ENCODE results near the gene FMN2.

FMN2 gene

DNA sequence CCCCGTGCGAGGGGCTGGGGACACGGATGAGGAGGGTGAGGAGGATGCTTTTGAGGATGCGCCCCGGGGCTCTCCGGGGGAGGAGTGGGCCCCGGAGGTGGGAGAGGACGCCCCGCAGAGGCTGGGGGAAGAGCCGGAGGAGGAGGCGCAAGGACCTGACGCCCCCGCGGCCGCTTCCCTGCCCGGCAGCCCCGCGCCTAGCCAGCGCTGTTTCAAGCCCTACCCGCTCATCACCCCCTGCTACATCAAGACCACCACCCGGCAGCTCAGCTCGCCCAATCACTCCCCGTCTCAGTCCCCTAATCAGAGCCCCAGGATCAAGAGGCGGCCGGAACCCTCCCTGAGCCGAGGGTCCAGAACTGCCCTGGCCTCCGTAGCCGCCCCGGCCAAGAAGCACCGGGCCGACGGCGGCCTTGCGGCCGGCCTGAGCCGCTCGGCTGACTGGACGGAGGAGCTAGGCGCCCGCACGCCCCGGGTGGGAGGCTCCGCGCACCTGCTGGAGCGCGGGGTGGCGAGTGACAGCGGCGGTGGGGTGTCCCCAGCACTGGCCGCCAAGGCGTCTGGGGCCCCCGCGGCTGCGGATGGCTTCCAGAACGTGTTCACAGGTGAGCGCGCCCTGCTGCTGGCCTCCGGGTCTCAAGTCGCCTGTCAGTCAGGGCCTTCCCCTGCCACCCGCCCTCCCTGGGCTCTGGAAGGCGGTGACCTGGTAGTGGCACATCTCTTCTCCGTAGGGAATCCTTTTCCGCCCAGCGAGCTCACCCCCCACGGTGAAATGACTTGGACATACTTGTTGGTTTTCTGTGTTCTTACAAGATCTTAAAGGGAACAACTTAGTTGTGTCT is 1.7 kb downstream of the FMN2 start:
- Histone ChIP-seq H3K36me3 (ENCODE audit: control insufficient read depth, low read length) (no peaks in the 10 kb centered on the region), H3K4me1 (ENCODE audit: control insufficient read depth, low read length) (peaks cover 75% of the 10 kb centered on the region), H3K9me3 (ENCODE audit: control insufficient read depth, insufficient read depth, low read length) (no peaks in the 10 kb centered on the region), H3K4me2 (ENCODE audit: low read length) (peak overlapping the region; percentile 81), H3K4me3 (ENCODE audit: low read length) (peak overlapping the region; percentile 84), H3K9me2 (replicated peaks; ENCODE audit: control insufficient read depth, low read length) (no peaks in the 10 kb centered on the region), H3K79me2 (ENCODE audit: control insufficient read depth, low read length) (peaks cover 59% of the 10 kb centered on the region), H4K20me1 (ENCODE audit: control insufficient read depth, insufficient read depth, low read depth, low read length) (no peaks in the 10 kb centered on the region), H3F3A (ENCODE audit: control insufficient read depth, insufficient read depth) (peaks cover 12% of the 10 kb centered on the region), H3K27ac (ENCODE audit: low read depth, low read length) (no peak overlapping the region), H3K27me3 (ENCODE audit: control insufficient read depth, low read length) (no peaks in the 10 kb centered on the region)
- TF ChIP-seq EZH2phosphoT487 (IDR thresholded peaks at IDR 0.05; ENCODE audit: borderline replicate concordance, low read length), result no peak
- TF ChIP-seq, protein P1, sequence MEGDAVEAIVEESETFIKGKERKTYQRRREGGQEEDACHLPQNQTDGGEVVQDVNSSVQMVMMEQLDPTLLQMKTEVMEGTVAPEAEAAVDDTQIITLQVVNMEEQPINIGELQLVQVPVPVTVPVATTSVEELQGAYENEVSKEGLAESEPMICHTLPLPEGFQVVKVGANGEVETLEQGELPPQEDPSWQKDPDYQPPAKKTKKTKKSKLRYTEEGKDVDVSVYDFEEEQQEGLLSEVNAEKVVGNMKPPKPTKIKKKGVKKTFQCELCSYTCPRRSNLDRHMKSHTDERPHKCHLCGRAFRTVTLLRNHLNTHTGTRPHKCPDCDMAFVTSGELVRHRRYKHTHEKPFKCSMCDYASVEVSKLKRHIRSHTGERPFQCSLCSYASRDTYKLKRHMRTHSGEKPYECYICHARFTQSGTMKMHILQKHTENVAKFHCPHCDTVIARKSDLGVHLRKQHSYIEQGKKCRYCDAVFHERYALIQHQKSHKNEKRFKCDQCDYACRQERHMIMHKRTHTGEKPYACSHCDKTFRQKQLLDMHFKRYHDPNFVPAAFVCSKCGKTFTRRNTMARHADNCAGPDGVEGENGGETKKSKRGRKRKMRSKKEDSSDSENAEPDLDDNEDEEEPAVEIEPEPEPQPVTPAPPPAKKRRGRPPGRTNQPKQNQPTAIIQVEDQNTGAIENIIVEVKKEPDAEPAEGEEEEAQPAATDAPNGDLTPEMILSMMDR (IDR thresholded peaks at IDR 0.05; ENCODE audit: low read depth, low read length, poor library complexity, severe bottlenecking), result no peak

DNA sequence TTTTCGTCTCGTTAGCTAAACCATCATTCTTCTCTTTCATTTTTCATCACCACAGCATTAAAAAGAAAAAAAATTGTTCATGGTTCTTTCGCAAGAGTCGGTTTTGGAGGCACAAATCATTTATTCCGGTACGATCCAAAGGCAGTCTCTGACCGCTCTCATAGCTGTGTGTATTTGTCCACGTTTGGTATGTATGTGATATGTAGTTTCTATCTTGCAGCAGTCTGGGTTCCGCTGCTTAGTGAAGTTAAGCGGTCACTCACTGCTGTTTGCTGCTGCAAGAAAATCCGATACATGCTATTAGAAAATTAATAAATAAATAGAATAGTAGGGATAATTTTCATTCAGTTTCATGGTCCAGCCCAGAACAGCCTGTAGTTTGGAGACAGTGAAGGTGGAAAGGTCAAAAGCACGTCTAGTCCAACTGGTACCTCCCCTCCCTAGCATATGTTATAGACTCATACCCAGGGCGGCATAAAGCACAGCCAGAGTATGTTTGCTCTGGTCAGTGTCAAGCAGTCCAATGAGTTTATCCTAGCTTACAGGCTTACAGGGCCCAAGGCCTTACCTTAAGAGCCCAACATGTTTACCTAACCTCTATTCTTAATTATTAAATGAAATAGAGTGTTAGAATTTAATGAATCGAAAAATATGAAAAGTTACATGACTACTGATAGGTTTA is 2.5 kb downstream of the FMN2 start:
- no peaks in the 10 kb centered on the region for H3K9me2 ChIP-seq (replicated peaks; ENCODE audit: control insufficient read depth, low read length)
- H3K9me3 ChIP-seq (ENCODE audit: control insufficient read depth, insufficient read depth, low read length), result no peaks in the 10 kb centered on the region
- peaks cover 12% of the 10 kb centered on the region for H3F3A ChIP-seq (ENCODE audit: control insufficient read depth, insufficient read depth)
- no peak for TF ChIP-seq EZH2phosphoT487 (IDR thresholded peaks at IDR 0.05; ENCODE audit: borderline replicate concordance, low read length)
- TF ChIP-seq, protein P1 (IDR thresholded peaks at IDR 0.05; ENCODE audit: low read depth, low read length, poor library complexity, severe bottlenecking), result no peak
- H3K4me3 ChIP-seq (ENCODE audit: low read length), result peak overlapping the region; percentile 84
- peak overlapping the region; percentile 81 for H3K4me2 ChIP-seq (ENCODE audit: low read length)
- no peaks in the 10 kb centered on the region for H3K27me3 ChIP-seq (ENCODE audit: control insufficient read depth, low read length)
- peak overlapping the region; percentile 74 for H3K27ac ChIP-seq (ENCODE audit: low read depth, low read length)
- H3K4me1 ChIP-seq (ENCODE audit: control insufficient read depth, low read length), result peaks cover 75% of the 10 kb centered on the region
- H3K79me2 ChIP-seq (ENCODE audit: control insufficient read depth, low read length), result peaks cover 66% of the 10 kb centered on the region
- no peaks in the 10 kb centered on the region for H3K36me3 ChIP-seq (ENCODE audit: control insufficient read depth, low read length)
- H4K20me1 ChIP-seq (ENCODE audit: control insufficient read depth, insufficient read depth, low read depth, low read length), result no peaks in the 10 kb centered on the region

DNA sequence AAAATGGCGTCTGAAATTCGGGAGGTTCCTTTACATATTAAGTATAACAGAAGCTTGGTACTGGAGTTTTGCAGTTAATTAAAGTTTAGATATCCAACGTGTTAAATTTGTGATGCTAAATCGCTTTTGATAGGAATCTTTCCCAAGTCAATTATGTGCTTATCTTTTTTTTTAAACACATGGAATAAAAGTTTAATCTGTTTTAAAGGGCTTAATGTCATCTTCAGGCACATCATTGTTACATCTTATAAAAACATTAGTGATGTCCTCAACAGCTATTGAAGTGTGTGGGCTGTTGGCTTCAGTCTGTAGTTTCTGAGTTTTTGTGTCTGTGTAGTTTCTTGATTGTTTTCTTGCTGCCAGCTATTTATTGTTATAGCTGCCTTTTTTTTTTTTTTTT is 5.3 kb downstream of the FMN2 start:
- Histone ChIP-seq H4K20me1 (ENCODE audit: control insufficient read depth, insufficient read depth, low read depth, low read length) (no peaks in the 10 kb centered on the region), H3F3A (ENCODE audit: control insufficient read depth, insufficient read depth) (peaks cover 12% of the 10 kb centered on the region), H3K4me2 (ENCODE audit: low read length) (peak overlapping the region; percentile 81), H3K4me3 (ENCODE audit: low read length) (peak overlapping the region; percentile 84), H3K4me1 (ENCODE audit: control insufficient read depth, low read length) (peaks cover 78% of the 10 kb centered on the region), H3K27me3 (ENCODE audit: control insufficient read depth, low read length) (no peaks in the 10 kb centered on the region), H3K9me2 (replicated peaks; ENCODE audit: control insufficient read depth, low read length) (no peaks in the 10 kb centered on the region), H3K79me2 (ENCODE audit: control insufficient read depth, low read length) (peaks cover 90% of the 10 kb centered on the region), H3K27ac (ENCODE audit: low read depth, low read length) (peak overlapping the region; percentile 74), H3K9me3 (ENCODE audit: control insufficient read depth, insufficient read depth, low read length) (no peaks in the 10 kb centered on the region), H3K36me3 (ENCODE audit: control insufficient read depth, low read length) (no peaks in the 10 kb centered on the region)
- TF ChIP-seq, protein P1 (IDR thresholded peaks at IDR 0.05; ENCODE audit: low read depth, low read length, poor library complexity, severe bottlenecking), result no peak
- TF ChIP-seq EZH2phosphoT487 (IDR thresholded peaks at IDR 0.05; ENCODE audit: borderline replicate concordance, low read length), result no peak

All from DOHH2 (cell line).